Fibroblast of lung (primary cell): ENCODE measurements around the gene LINC00305. TPM values are rescaled to one million over a fixed set of nuclear protein-coding genes. Genes with fewer than 3 reads are reported as not detected.
A peak's percentile ranks its signal among the peaks of the same experiment; 100 is the strongest.

Experiments
- DNase-seq, 2 donors: peaks; one replicate each; pipeline versions ENCODE4 v3.0.0 to v3.0.0-alpha.2; 2010; ENCODE audit warnings: low read depth in 2 of 2
- H2AFZ ChIP-seq: 2 replicates; pipeline ENCODE4 v1.5.1; 2012; ENCODE audit warnings: low read length, control low read depth, inconsistent platforms
- H3K27ac ChIP-seq: 2 replicates; pipeline ENCODE4 v1.5.1; 2011; ENCODE audit warnings: low read length, control low read depth; ENCODE audit not compliant: insufficient read depth
- H3K27me3 ChIP-seq: 2 replicates; pipeline ENCODE4 v1.5.1; 2011; ENCODE audit warnings: mild to moderate bottlenecking, low read length; ENCODE audit not compliant: control insufficient read depth, insufficient read depth
- H3K36me3 ChIP-seq: 2 replicates; pipeline ENCODE4 v1.5.1; 2011; ENCODE audit warnings: low read length; ENCODE audit not compliant: control insufficient read depth, insufficient read depth
- H3K4me1 ChIP-seq: 2 replicates; pipeline ENCODE4 v1.5.1; 2011; ENCODE audit warnings: low read length; ENCODE audit not compliant: control insufficient read depth, insufficient read depth; ENCODE audit errors: extremely low read depth
- H3K4me2 ChIP-seq: 2 replicates; pipeline ENCODE4 v1.5.1; 2011; ENCODE audit warnings: low read length, control low read depth; ENCODE audit not compliant: insufficient read depth; ENCODE audit errors: extremely low read depth
- H3K4me3 ChIP-seq, 4 experiments: fragments of 200-600 bp in 1 of 4; sonication (generic) in 1 of 4; replicated peaks in 1 of 4; 2 replicates each; pipeline ENCODE4 v1.5.1; 2011 to 2016; ENCODE audit warnings: low read length in 4 of 4, low read depth in 3 of 4, mild to moderate bottlenecking in 3 of 4, control low read depth in 2 of 4, inconsistent platforms in 1 of 4, mixed read lengths in 1 of 4; ENCODE audit not compliant: insufficient read depth in 1 of 4; ENCODE audit errors: control extremely low read depth in 1 of 4
- H3K79me2 ChIP-seq: 2 replicates; pipeline ENCODE4 v1.5.1; 2012; ENCODE audit warnings: mild to moderate bottlenecking, low read length, inconsistent platforms; ENCODE audit not compliant: control insufficient read depth, insufficient read depth
- H3K9ac ChIP-seq: 2 replicates; pipeline ENCODE4 v1.5.1; 2011; ENCODE audit warnings: mild to moderate bottlenecking, low read length, control low read depth; ENCODE audit not compliant: insufficient read depth
- H3K9me3 ChIP-seq: 2 replicates; pipeline ENCODE4 v1.5.1; 2012; ENCODE audit warnings: low read depth, low read length; ENCODE audit not compliant: control insufficient read depth, insufficient read depth
- H4K20me1 ChIP-seq: 2 replicates; pipeline ENCODE4 v1.5.1; 2011; ENCODE audit warnings: low read length; ENCODE audit not compliant: control insufficient read depth, insufficient read depth; ENCODE audit errors: extremely low read depth
- CTCF ChIP-seq, 2 donors: IDR thresholded peaks in 1 of 2; conservative IDR thresholded peaks in 1 of 2; 1 replicate in 1 of 2; 2 replicates in 1 of 2; pipeline ENCODE4 v1.5.1; 2011 to 2012; ENCODE audit warnings: low read length in 2 of 2, control low read depth in 1 of 2, inconsistent platforms in 1 of 2, low read depth in 1 of 2, mild to moderate bottlenecking in 1 of 2
- EZH2 ChIP-seq: IDR thresholded peaks from 2 replicates; pipeline ENCODE4 v1.5.1; 2012; ENCODE audit warnings: low read length, control low read depth, mild to moderate bottlenecking; ENCODE audit errors: missing control alignments
- polyA plus RNA-seq, 2 donors: library from polyadenylated mRNA; depleted of rRNA in 1 of 2; stranded (reverse) in 1 of 2; unstranded in 1 of 2; fragments of >200 nt; gene quantifications; 2 replicates each; pipeline ENCODE4 v1.2.1, GENCODE V29; 2011 to 2012; ENCODE audit warnings: missing spikeins in 1 of 2
- total RNA-seq: library from RNA; depleted of rRNA; stranded (reverse); fragments of >200 nt; gene quantifications from 2 replicates; pipeline ENCODE4 v1.2.1, GENCODE V29; 2014

Gene LINC00305
- total and polyA plus RNA-seq, 2 donors (not counting 1 experiment from before 2014, with no cell fraction given), result not detected

- TF ChIP-seq EZH2 (no peak), CTCF (conservative IDR thresholded peaks at IDR 0.05 in 1 of 2, IDR thresholded peaks at IDR 0.05 in 1 of 2; ENCODE audit: low read depth in 1 of 2, low read length in 2 of 2) (no peak)
- H3K4me3 ChIP-seq, result no peak overlapping the region
- H3K36me3 ChIP-seq, result no peaks in the 10 kb centered on the region
- DNase-seq, result no peak
- H3K27me3 ChIP-seq, result no peaks in the 10 kb centered on the region
- H4K20me1 ChIP-seq, result no peaks in the 10 kb centered on the region
- H3K4me1 ChIP-seq, result no peaks in the 10 kb centered on the region
- no peaks in the 10 kb centered on the region for H3K79me2 ChIP-seq
- no peak overlapping the region for H2AFZ ChIP-seq
- H3K27ac ChIP-seq, result no peak overlapping the region
- H3K4me2 ChIP-seq, result no peak overlapping the region
- no peaks in the 10 kb centered on the region for H3K9me3 ChIP-seq
- no peak overlapping the region for H3K9ac ChIP-seq
These were observed 106.0 kb downstream of the LINC00305 start for GRCh38 chr18:64042728-64043358.

- no peaks in the 10 kb centered on the region for H3K4me1 ChIP-seq
- no peaks in the 10 kb centered on the region for H3K27me3 ChIP-seq
- H4K20me1 ChIP-seq, result no peaks in the 10 kb centered on the region
- no peak overlapping the region for H3K4me2 ChIP-seq
- no peaks in the 10 kb centered on the region for H3K36me3 ChIP-seq
- no peak overlapping the region for H3K27ac ChIP-seq
- TF ChIP-seq EZH2 (no peak), CTCF (conservative IDR thresholded peaks at IDR 0.05 in 1 of 2, IDR thresholded peaks at IDR 0.05 in 1 of 2; ENCODE audit: low read depth in 1 of 2, low read length in 2 of 2) (peak; percentile 39 to 49)
- DNase-seq, result peak; percentile 12 to 31
- H3K9me3 ChIP-seq, result no peaks in the 10 kb centered on the region
- no peak overlapping the region for H2AFZ ChIP-seq
- no peak overlapping the region for H3K4me3 ChIP-seq
- no peak overlapping the region for H3K9ac ChIP-seq
- no peaks in the 10 kb centered on the region for H3K79me2 ChIP-seq
These were observed 111.0 kb downstream of the LINC00305 start for GRCh38 chr18:64037812-64038414.

- H3K79me2 ChIP-seq, result no peaks in the 10 kb centered on the region
- H3K4me3 ChIP-seq, result no peak overlapping the region
- H3K9me3 ChIP-seq, result no peaks in the 10 kb centered on the region
- no peaks in the 10 kb centered on the region for H3K36me3 ChIP-seq
- H4K20me1 ChIP-seq, result no peaks in the 10 kb centered on the region
- H2AFZ ChIP-seq, result no peak overlapping the region
- H3K4me2 ChIP-seq, result no peak overlapping the region
- DNase-seq, result no peak
- no peak overlapping the region for H3K27ac ChIP-seq
- H3K4me1 ChIP-seq, result no peaks in the 10 kb centered on the region
- no peaks in the 10 kb centered on the region for H3K27me3 ChIP-seq
- TF ChIP-seq EZH2 (no peak), CTCF (conservative IDR thresholded peaks at IDR 0.05 in 1 of 2, IDR thresholded peaks at IDR 0.05 in 1 of 2; ENCODE audit: low read depth in 1 of 2, low read length in 2 of 2) (no peak)
- no peak overlapping the region for H3K9ac ChIP-seq
These were observed 116.6 kb downstream of the LINC00305 start for GRCh38 chr18:64032312-64032711.
